Astrocyte (in vitro differentiated cells and primary cell): ENCODE measurements around the gene KRTAP29-1.

ENCODE experiments used
- CTCF ChIP-seq: IDR thresholded peaks from 2 replicates; pipeline ENCODE4 v1.5.1; 2011; ENCODE audit warnings: low read depth, mild to moderate bottlenecking, inconsistent platforms, low read length, moderate library complexity; ENCODE audit not compliant: insufficient read depth
- EZH2 ChIP-seq: IDR thresholded peaks from 2 replicates; pipeline ENCODE4 v1.6.1; 2012; ENCODE audit warnings: mild to moderate bottlenecking, low read length, inconsistent platforms; ENCODE audit not compliant: insufficient read depth

GRCh38 chr17:41294016-41294415 lies 8.6 kb downstream of the KRTAP29-1 start:
- TF ChIP-seq CTCF (no peak), EZH2 (no peak)
